Stimulated activated CD4-positive, alpha-beta T cell treated with anti-CD3 and anti-CD28 coated beads, TNF-alpha, amount 100 ng/mL, for 24 hours (primary cell): Measurements from ENCODE around the gene CAPN1.

ENCODE experiments used
- DNase-seq, 3 experiments: peaks; one replicate each; pipeline ENCODE4 v3.0.0-alpha.2; 2020; ENCODE audit warnings: low read depth in 3 of 3

CAPN1 gene

DNA sequence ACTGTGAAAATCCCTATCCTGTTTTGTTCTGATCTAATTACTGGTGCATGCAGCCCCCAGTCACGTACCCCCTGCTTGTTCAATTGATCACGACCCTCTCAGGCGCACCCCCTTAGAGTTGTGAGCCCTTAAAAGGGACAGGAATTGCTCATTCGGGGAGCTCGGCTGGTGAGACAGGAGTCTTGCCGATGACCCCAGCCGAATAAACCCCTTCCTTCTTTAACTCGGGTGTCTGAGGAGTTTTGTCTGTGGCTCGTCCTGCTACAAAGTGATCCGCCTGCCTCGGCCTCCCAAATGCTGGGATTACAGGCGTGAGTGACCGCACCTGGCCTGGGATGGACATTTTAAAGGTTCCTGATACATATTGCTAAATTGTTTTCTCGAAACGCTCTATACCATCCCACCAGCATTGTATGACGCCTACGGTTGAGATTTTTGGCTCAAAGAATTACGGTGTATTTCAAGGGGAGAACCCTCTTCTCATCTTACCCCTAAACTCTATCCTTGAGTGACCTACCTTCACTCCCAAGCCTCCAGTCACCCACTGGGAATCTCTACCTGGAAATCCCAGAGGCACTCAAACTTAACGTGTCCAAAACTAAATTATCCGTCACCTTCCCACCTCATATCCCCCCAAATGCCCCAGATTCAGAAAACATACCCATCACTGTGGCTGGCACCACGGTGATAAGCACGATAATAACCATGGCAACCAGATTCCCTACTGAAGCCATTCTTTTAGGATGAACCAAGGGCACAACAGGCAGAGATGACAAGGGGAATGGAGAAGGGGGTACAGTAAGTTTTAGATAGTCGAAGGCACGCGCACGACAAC lies 79.2 kb downstream of the CAPN1 start:
- DNase-seq: no peak
